ENCODE data around the gene IL11.
"Not testable (repeated sequence)": the region's sequence is repeated elsewhere in the genome, so short reads cannot be mapped to it uniquely, and the experiment has no call there.

IL11 gene

GRCh38 chr19:55333870-55334269 is 36.4 kb downstream of the IL11 start:
- no peak for TF ChIP-seq CTCF (IDR thresholded peaks at IDR 0.05; ENCODE audit: borderline replicate concordance, extremely low read depth, low read length, poor library complexity, severe bottlenecking)
- no peak for TF ChIP-seq EZH2 (IDR thresholded peaks at IDR 0.05; ENCODE audit: borderline replicate concordance, low read depth, low read length, severe bottlenecking)
- no peaks in the 10 kb centered on the region for H3K27me3 ChIP-seq (ENCODE audit: insufficient read depth, low read length, poor library complexity)
- H3K4me3 ChIP-seq (ENCODE audit: low read depth in 1 of 2, low read length in 2 of 2): no peak overlapping the region
- no peaks in the 10 kb centered on the region for H4K20me1 ChIP-seq (ENCODE audit: insufficient read depth, low read length)
- no peak overlapping the region for H3K27ac ChIP-seq (ENCODE audit: low read length)
- no peak overlapping the region for H3K9ac ChIP-seq (ENCODE audit: low read depth, low read length)
- H2AFZ ChIP-seq (ENCODE audit: low read depth, low read length): no peak overlapping the region
- H3K4me1 ChIP-seq (ENCODE audit: insufficient read depth, low read length): peaks cover 9% of the 10 kb centered on the region
- H3K4me2 ChIP-seq (ENCODE audit: insufficient read depth, low read length): no peak overlapping the region
- H3K36me3 ChIP-seq (ENCODE audit: insufficient read depth, low read length): no peaks in the 10 kb centered on the region
- no peaks in the 10 kb centered on the region for H3K79me2 ChIP-seq (ENCODE audit: insufficient read depth, low read length)
- H3K9me3 ChIP-seq (ENCODE audit: insufficient read depth, low read length, severe bottlenecking): no peaks in the 10 kb centered on the region
- ATAC-seq (ENCODE audit: insufficient read depth, low read depth): no peak
- no peak for DNase-seq

- H3K79me2 ChIP-seq (ENCODE audit: insufficient read depth, low read length); H3K4me1 ChIP-seq (ENCODE audit: insufficient read depth, low read length); H3K36me3 ChIP-seq (ENCODE audit: insufficient read depth, low read length); H3K27ac ChIP-seq (ENCODE audit: low read length); H3K4me3 ChIP-seq (ENCODE audit: low read depth in 1 of 2, low read length in 2 of 2); H3K27me3 ChIP-seq (ENCODE audit: insufficient read depth, low read length, poor library complexity); DNase-seq; H2AFZ ChIP-seq (ENCODE audit: low read depth, low read length); H3K4me2 ChIP-seq (ENCODE audit: insufficient read depth, low read length); H4K20me1 ChIP-seq (ENCODE audit: insufficient read depth, low read length); ATAC-seq (ENCODE audit: insufficient read depth, low read depth); H3K9me3 ChIP-seq (ENCODE audit: insufficient read depth, low read length, severe bottlenecking); H3K9ac ChIP-seq (ENCODE audit: low read depth, low read length): not testable (repeated sequence)
Measured at GRCh38 chr19:55329791-55330190, 40.5 kb downstream of the IL11 start.

- H3K27me3 ChIP-seq (ENCODE audit: insufficient read depth, low read length, poor library complexity); H3K36me3 ChIP-seq (ENCODE audit: insufficient read depth, low read length); ATAC-seq (ENCODE audit: insufficient read depth, low read depth); H3K4me1 ChIP-seq (ENCODE audit: insufficient read depth, low read length); H3K79me2 ChIP-seq (ENCODE audit: insufficient read depth, low read length); H3K27ac ChIP-seq (ENCODE audit: low read length); H3K9me3 ChIP-seq (ENCODE audit: insufficient read depth, low read length, severe bottlenecking); H3K4me2 ChIP-seq (ENCODE audit: insufficient read depth, low read length); DNase-seq; H3K9ac ChIP-seq (ENCODE audit: low read depth, low read length); H4K20me1 ChIP-seq (ENCODE audit: insufficient read depth, low read length); H2AFZ ChIP-seq (ENCODE audit: low read depth, low read length); H3K4me3 ChIP-seq (ENCODE audit: low read depth in 1 of 2, low read length in 2 of 2): not testable (repeated sequence)
Measured at GRCh38 chr19:55328774-55329318, 41.4 kb downstream of the IL11 start.

- H4K20me1 ChIP-seq (ENCODE audit: insufficient read depth, low read length): no peaks in the 10 kb centered on the region
- H3K9me3 ChIP-seq (ENCODE audit: insufficient read depth, low read length, severe bottlenecking): no peaks in the 10 kb centered on the region
- H3K27me3 ChIP-seq (ENCODE audit: insufficient read depth, low read length, poor library complexity): no peaks in the 10 kb centered on the region
- H3K4me3 ChIP-seq (ENCODE audit: low read depth in 1 of 2, low read length in 2 of 2): no peak within 1 kb of the TSS
- no peak for TF ChIP-seq CTCF (IDR thresholded peaks at IDR 0.05; ENCODE audit: borderline replicate concordance, extremely low read depth, low read length, poor library complexity, severe bottlenecking)
- no peak for TF ChIP-seq EZH2 (IDR thresholded peaks at IDR 0.05; ENCODE audit: borderline replicate concordance, low read depth, low read length, severe bottlenecking)
- no peak within 1 kb of the TSS for H2AFZ ChIP-seq (ENCODE audit: low read depth, low read length)
- ATAC-seq (ENCODE audit: insufficient read depth, low read depth): no peak
- no peaks in the 10 kb centered on the region for H3K36me3 ChIP-seq (ENCODE audit: insufficient read depth, low read length)
- no peaks in the 10 kb centered on the region for H3K4me1 ChIP-seq (ENCODE audit: insufficient read depth, low read length)
- no peak within 1 kb of the TSS for H3K27ac ChIP-seq (ENCODE audit: low read length)
- DNase-seq: no peak
- no peak within 1 kb of the TSS for H3K9ac ChIP-seq (ENCODE audit: low read depth, low read length)
- H3K79me2 ChIP-seq (ENCODE audit: insufficient read depth, low read length): no peaks in the 10 kb centered on the region
- H3K4me2 ChIP-seq (ENCODE audit: insufficient read depth, low read length): no peak within 1 kb of the TSS
Measured at GRCh38 chr19:55325172-55325571, 45.1 kb downstream of the IL11 start, which contains the start of gene TMEM150B. Gene TMEM150B (minus strand): TSS chr19:55325341. CDS start chr19:55321036, 4,305 bp downstream.
